CD4-positive, alpha-beta T cell treated with Interleukin-6 for 4 hours (primary cell): ENCODE measurements around the gene E2F8.
"Not testable (repeated sequence)": the region's sequence is repeated elsewhere in the genome, so short reads cannot be mapped to it uniquely, and the experiment has no call there.

Experiments
- DNase-seq: peaks from one replicate; pipeline ENCODE4 v3.0.0-alpha.2; 2020; ENCODE audit warnings: mixed read lengths

The E2F8 gene

DNA sequence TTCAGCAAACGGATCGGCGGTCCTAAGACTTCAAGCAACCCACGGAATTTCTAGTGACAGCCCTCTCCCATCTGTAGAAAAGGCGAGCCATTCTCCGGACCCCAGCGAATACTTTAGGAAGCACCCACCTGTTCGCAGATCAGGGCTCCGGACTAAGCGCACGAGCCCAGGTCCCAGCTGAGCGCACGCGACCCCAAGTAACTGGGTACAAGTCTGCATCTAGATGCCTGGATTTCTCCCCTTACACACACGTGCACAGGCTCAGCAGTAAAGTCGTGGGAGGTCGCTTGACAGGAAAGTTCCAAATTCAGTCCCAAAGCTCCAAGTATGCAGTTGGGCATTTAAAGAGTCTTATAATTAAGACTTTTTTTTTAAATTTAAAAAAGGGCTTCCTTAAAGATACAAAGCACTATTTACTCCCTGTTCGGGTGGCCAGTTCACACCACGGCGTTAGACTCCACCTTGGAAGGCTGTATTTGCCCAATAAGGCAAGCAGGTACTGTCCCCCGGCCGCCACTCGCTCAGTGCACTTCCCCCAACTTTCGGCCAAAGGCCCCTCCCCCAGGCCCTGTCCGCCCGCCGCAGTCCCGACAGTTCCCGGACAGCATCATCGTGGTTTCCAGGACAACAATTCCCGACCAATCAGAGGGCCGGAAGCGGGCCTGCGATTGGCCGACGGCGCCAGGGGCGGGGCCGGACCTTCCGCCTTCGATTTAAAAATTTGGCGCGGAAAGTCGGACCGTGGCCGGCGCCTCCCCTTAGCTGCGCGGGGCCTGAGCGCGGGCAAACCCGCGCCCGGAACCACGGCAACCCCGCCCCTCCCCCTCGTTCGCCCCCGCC is at the start of gene E2F8:
TSS of gene E2F8 (minus strand) at position 526 of the 840 bp plus-strand sequence. CDS start 824 bp downstream, outside the sequence.
- DNase-seq: peak; percentile 81

GRCh38 chr11:19290356-19290755 is 49.6 kb upstream of the E2F8 start:
- DNase-seq: no peak

GRCh38 chr11:19288256-19288655 is 47.5 kb upstream of the E2F8 start:
- DNase-seq: no peak

- DNase-seq: no peak
Measured at GRCh38 chr11:19286411-19286810, 45.7 kb upstream of the E2F8 start.

GRCh38 chr11:19284881-19285280 is 44.1 kb upstream of the E2F8 start:
- no peak for DNase-seq

DNA sequence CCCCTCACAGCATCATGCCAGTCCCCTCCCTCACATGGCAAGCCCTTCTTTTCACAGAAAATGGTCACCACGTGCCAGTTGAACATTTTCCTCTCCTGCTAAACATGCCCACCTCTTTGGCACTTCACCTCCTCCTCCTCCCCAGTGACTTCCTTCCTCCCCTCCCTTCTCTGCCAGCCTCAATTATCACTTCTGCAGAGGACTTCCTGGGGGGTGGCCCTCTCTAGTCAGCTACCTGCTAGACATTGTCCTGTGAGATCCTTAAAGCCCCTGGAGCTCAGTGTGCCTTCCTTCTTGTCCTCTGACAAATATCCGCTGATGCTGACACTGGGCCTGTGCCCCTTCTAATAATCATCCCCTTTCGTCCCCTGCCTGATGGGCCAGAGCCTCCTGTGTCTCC is 43.2 kb upstream of the E2F8 start:
- no peak for DNase-seq

DNA sequence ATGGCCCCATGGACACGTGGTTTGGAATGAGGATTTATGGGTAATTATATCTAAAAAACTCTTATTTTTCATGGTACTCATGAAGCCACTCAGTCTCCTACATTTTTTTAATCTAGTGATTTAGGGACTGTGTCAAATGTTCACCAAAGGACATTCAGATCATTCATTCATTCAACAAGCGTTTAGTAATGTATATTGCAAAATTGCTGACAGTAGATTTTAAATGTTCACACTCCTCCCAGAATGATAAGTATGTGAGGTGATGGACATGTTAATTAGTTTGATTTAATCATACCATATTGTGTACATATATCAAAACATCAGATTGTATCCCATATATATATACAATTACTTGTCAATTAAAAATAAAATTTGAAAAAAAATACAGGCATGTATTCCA is 40.8 kb upstream of the E2F8 start:
- no peak for DNase-seq

DNA sequence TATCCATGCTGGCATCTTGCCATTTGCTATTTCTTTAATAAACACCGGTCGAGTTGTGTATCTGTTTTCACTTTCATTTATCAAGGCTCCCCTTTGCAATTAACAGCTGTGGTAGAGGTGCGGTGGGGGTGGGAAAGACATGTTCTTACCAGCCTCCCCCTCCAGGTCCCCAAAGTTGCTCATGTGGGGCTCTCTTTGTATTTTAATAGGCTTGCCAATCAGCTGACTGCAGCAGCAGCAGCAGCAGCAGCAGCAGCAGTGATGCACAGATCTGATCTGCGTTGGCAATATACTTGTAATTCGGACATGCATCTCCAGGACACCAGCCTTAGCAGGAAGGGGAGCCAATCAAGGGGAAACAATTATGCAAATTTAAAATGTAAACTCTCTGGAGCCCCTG is 40.3 kb upstream of the E2F8 start:
- DNase-seq: no peak

- no peak for DNase-seq
Measured at GRCh38 chr11:19279451-19279850, 38.7 kb upstream of the E2F8 start.

GRCh38 chr11:19276859-19277808 is 36.4 kb upstream of the E2F8 start:
- no peak for DNase-seq

- no peak for DNase-seq
Measured at GRCh38 chr11:19275496-19275895, 34.8 kb upstream of the E2F8 start.

DNA sequence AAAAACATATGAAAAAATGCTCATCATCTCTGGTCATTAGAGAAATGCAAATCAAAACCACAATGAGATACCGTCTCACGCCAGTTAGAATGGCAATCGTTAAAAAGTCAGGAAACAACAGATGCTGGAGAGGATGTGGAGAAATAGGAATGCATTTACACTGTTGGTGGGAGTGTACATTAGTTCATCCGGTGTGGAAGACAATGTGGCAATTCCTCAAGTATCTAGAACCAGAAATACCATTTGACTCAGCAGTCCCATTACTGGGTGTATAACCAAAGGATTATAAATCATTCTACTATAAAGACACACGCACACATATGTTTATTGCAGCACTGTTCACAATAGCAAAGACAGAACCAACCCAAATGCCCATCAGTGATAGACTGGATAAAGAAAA is 32.5 kb upstream of the E2F8 start:
- DNase-seq: not testable (repeated sequence)

DNA sequence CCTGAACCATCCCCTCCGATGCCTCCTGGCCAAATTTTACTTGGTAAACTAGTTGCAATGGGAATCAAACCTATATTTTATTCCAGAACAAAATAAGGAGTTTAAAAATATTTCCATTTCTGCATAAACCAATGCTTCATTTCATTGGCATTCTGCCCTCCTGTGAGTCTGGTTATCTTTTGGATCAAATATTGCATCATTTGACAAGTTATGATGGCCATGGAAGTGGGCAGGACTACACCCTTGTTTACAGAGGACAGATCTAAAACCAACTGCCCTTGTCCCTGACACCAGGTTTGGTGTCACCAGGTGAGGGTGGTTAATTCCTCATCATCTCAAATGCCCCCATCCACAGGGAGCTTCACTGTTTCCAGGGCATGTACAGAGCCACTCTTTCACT is 28.2 kb upstream of the E2F8 start:
- no peak for DNase-seq

- DNase-seq: no peak
Measured at GRCh38 chr11:19267567-19267966, 26.8 kb upstream of the E2F8 start.

- no peak for DNase-seq
Measured at GRCh38 chr11:19263333-19263732, 22.6 kb upstream of the E2F8 start.

GRCh38 chr11:19259487-19260345 is 19.0 kb upstream of the E2F8 start:
- DNase-seq: peak; percentile 57

DNA sequence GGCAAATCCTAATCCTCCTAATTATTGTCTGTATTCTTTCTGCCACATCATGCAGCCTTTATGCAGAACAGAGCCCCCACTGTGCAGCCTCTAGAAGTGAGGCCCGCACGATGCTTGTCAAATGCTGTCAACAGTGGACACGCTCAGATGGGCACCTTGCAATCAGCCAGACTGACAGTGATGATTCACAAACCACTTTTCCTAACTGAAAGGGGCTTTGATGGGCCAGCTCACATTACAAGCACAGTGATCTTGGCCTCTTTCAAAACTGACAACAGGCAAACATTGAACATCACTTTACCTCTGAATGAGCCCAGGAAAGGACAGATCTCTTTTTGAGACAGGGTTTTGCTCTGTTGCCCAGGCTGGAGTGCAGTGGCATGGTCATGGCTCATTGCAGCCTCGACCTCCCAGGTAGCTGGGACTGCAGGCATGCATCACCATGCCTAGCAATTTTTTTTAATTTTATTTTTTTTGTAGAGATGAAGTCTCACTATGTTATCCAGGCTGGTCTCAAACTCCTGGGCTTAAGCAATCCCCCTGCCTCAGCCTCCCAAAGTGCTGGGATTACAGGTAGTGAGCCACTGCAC is 18.0 kb upstream of the E2F8 start:
- no peak for DNase-seq

DNA sequence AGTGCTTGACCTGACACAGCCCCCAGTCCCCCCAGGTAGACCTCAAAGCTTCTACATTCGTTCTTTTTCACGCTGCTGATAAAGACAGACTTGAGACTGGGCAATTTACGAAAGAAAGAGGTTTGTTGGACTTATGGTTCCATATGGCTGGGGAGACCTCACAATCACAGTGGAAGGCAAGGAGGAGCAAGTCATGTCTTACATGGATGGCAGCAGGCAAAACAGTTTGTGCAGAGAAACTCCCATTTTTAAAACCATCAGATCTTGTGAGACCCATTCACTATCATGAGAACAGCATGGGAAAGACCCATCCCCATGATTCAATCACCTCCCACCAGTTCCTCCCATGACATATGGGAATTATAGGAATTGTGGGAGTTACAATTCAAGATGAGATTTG is 13.7 kb upstream of the E2F8 start:
- not testable (repeated sequence) for DNase-seq

- DNase-seq: no peak
Measured at GRCh38 chr11:19253817-19254216, 13.1 kb upstream of the E2F8 start.

GRCh38 chr11:19253153-19253745 is 12.5 kb upstream of the E2F8 start:
- no peak for DNase-seq

GRCh38 chr11:19252394-19253152 is 11.8 kb upstream of the E2F8 start:
- no peak for DNase-seq
